Choroid plexus epithelial cell (primary cell): Measurements from ENCODE around the gene HUWE1.

Experiments
- DNase-seq: peaks from one replicate; pipeline ENCODE4 v3.0.0-alpha.2; 2010; ENCODE audit warnings: low read depth
- H3K4me3 ChIP-seq: 2 replicates; pipeline ENCODE4 v1.5.1; 2011; ENCODE audit warnings: low read depth, mild to moderate bottlenecking, control low read depth, low read length, moderate library complexity
- CTCF ChIP-seq: conservative IDR thresholded peaks from 2 replicates; pipeline ENCODE4 v1.5.1; 2011; ENCODE audit warnings: low read depth, mild to moderate bottlenecking, control low read depth, inconsistent platforms, low read length, moderate library complexity

Gene HUWE1

GRCh38 chrX:53644751-53645150 is 41.8 kb downstream of the HUWE1 start:
- DNase-seq: no peak
- H3K4me3 ChIP-seq: no peak overlapping the region
- TF ChIP-seq CTCF: no peak

- no peak for TF ChIP-seq CTCF
- DNase-seq: no peak
- H3K4me3 ChIP-seq: no peak overlapping the region
Measured at GRCh38 chrX:53642337-53642736, 44.2 kb downstream of the HUWE1 start.

GRCh38 chrX:53639257-53639656 is 47.3 kb downstream of the HUWE1 start:
- H3K4me3 ChIP-seq: no peak overlapping the region
- DNase-seq: no peak
- no peak for TF ChIP-seq CTCF

GRCh38 chrX:53637479-53637878 is 49.0 kb downstream of the HUWE1 start:
- no peak for TF ChIP-seq CTCF
- no peak for DNase-seq
- H3K4me3 ChIP-seq: no peak overlapping the region

GRCh38 chrX:53631156-53631555 is 55.4 kb downstream of the HUWE1 start:
- no peak for TF ChIP-seq CTCF
- no peak overlapping the region for H3K4me3 ChIP-seq
- peak; percentile 34 for DNase-seq

GRCh38 chrX:53630261-53630660 is 56.3 kb downstream of the HUWE1 start:
- TF ChIP-seq CTCF: no peak
- no peak for DNase-seq
- H3K4me3 ChIP-seq: no peak overlapping the region

GRCh38 chrX:53622431-53622830 is 64.1 kb downstream of the HUWE1 start:
- no peak for TF ChIP-seq CTCF
- H3K4me3 ChIP-seq: no peak overlapping the region
- DNase-seq: no peak
